Measurements from ENCODE around the gene INIP. TPM values are rescaled to one million over a fixed set of nuclear protein-coding genes. Genes with fewer than 3 reads are reported as not detected.

Gene INIP
- total and polyA plus RNA-seq, 9 donors = 13.2 to 17.6 (median 15.1) TPM

DNA sequence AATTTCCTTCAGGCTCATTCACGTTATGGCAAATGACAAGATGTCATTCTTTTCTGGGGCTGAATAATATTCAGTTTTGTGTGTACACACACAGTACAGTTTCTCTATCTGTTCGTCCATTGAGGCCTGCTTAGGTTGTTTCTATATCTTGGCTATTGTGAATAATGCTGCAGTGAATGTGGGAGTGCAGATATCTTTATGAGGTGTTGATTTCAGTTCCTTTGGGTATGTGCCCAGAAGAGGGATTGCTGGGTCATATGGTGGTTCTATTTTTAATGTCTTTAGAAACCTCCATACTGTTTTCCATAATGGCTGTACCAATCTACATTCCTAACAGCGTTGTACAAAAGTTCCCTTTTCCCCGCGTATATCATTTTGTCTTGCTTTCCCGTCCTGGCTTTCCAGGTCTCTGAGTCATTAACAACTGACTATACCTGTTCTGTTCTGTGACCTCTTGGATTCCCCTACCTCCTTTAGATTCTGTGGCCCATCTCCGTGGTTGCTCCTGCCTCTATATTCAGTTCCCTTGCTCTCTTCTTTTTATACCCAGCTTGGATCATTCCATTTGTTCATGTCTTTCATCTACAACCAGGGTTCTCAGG is 39.5 kb upstream of the INIP start:
- peak; percentile 38 for DNase-seq
- Histone ChIP-seq H3K27ac (ENCODE audit: low read length) (peak overlapping the region; percentile 67), H3K4me1 (ENCODE audit: control insufficient read depth, insufficient read depth, low read length) (peaks cover 27% of the 10 kb centered on the region), H3K9me3 (replicated peaks; ENCODE audit: control insufficient read depth, low read depth, low read length) (no peaks in the 10 kb centered on the region), H3K4me3 (ENCODE audit: low read length) (no peak overlapping the region), H3K27me3 (ENCODE audit: control insufficient read depth, insufficient read depth, low read length) (no peaks in the 10 kb centered on the region), H3K36me3 (ENCODE audit: control insufficient read depth, insufficient read depth, low read length) (no peaks in the 10 kb centered on the region)
- 58% methylated on average over 5 of the region's 7 CpGs for WGBS (ENCODE audit: insufficient coverage)

- peak; percentile 36 for DNase-seq
- Histone ChIP-seq H3K4me1 (ENCODE audit: control insufficient read depth, insufficient read depth, low read length) (peaks cover 37% of the 10 kb centered on the region), H3K4me3 (ENCODE audit: low read length) (no peak overlapping the region), H3K27ac (ENCODE audit: low read length) (no peak overlapping the region), H3K27me3 (ENCODE audit: control insufficient read depth, insufficient read depth, low read length) (no peaks in the 10 kb centered on the region), H3K36me3 (ENCODE audit: control insufficient read depth, insufficient read depth, low read length) (no peaks in the 10 kb centered on the region), H3K9me3 (replicated peaks; ENCODE audit: control insufficient read depth, low read depth, low read length) (no peaks in the 10 kb centered on the region)
- 61% methylated on average over 3 of the region's 4 CpGs for WGBS (ENCODE audit: insufficient coverage)
Measured at GRCh38 chr9:112755675-112756074, 37.8 kb upstream of the INIP start.

GRCh38 chr9:112755016-112755427 is 37.1 kb upstream of the INIP start:
- no peaks in the 10 kb centered on the region for H3K27me3 ChIP-seq (ENCODE audit: control insufficient read depth, insufficient read depth, low read length)
- 34% methylated on average over 5 of the region's 5 CpGs for WGBS (ENCODE audit: insufficient coverage)
- no peaks in the 10 kb centered on the region for H3K9me3 ChIP-seq (replicated peaks; ENCODE audit: control insufficient read depth, low read depth, low read length)
- no peaks in the 10 kb centered on the region for H3K36me3 ChIP-seq (ENCODE audit: control insufficient read depth, insufficient read depth, low read length)
- peak; percentile 44 for DNase-seq
- H3K27ac ChIP-seq (ENCODE audit: low read length) = peak overlapping the region; percentile 44
- no peak overlapping the region for H3K4me3 ChIP-seq (ENCODE audit: low read length)
- H3K4me1 ChIP-seq (ENCODE audit: control insufficient read depth, insufficient read depth, low read length) = peaks cover 36% of the 10 kb centered on the region

DNA sequence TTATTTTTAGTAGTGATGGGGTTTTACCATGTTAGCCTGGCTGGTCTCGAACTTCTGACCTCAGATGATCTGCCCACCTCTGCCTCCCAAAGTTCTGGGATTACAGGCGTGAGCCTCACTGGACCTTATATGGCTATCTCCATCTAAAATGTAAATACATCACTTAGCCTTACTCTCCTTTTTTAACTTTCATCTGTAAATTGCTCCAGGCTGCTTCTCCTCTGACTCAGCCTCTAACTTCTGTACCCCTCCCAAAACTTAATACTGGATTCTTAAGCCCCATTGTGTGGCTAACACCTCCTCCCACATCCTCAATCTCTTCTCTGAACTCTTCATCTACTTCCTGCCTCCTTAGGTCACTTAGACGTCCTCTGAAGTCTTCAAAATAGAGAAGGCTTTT is 36.7 kb upstream of the INIP start:
- Histone ChIP-seq H3K27me3 (ENCODE audit: control insufficient read depth, insufficient read depth, low read length) (no peaks in the 10 kb centered on the region), H3K4me3 (ENCODE audit: low read length) (no peak overlapping the region), H3K36me3 (ENCODE audit: control insufficient read depth, insufficient read depth, low read length) (no peaks in the 10 kb centered on the region), H3K4me1 (ENCODE audit: control insufficient read depth, insufficient read depth, low read length) (peaks cover 40% of the 10 kb centered on the region), H3K27ac (ENCODE audit: low read length) (no peak overlapping the region), H3K9me3 (replicated peaks; ENCODE audit: control insufficient read depth, low read depth, low read length) (no peaks in the 10 kb centered on the region)
- 92% methylated on average over 1 of the region's 3 CpGs for WGBS (ENCODE audit: insufficient coverage)
- no peak for DNase-seq

GRCh38 chr9:112753725-112754124 is 35.8 kb upstream of the INIP start:
- 88% methylated on average over 1 of the region's 2 CpGs for WGBS (ENCODE audit: insufficient coverage)
- peaks cover 40% of the 10 kb centered on the region for H3K4me1 ChIP-seq (ENCODE audit: control insufficient read depth, insufficient read depth, low read length)

DNA sequence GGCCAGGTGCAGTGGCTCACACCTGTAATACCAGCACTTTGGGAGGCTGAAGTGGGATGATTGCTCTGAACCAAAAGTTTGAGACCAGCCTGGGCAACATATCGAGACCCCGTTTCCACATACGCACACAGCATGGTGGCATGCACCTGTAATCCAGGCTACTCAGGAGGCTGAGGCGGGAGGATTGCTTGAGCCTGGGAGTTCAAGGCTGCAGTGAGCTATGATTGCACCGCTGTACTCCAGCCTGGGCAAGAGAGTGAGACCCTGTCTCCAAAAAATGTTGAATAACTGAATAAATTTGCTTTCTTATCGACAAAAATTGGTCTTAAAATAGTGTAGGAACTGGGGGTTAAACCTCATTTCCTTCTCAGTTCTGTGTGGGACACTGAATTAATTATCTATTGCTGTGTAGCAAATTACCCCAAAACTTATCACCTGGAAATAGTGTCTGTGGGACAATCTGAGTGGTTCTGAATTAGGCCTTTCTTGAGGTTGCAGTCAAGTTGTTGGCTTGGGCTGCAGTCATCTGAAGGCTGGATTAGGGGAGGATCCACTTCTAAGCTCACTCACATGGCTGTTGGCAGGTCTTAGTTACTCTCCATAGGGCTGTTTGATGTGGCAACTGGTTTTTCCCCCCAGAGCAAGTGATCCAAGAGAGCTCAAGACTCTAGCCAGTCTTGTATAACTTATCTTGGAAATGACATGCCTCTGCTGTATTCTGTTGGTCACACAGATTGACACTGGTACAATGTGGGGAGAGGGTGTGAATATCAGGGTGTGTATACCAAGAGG is 34.6 kb upstream of the INIP start:
- DNase-seq = no peak
- Histone ChIP-seq H3K4me1 (ENCODE audit: control insufficient read depth, insufficient read depth, low read length) (peaks cover 37% of the 10 kb centered on the region), H3K4me3 (ENCODE audit: low read length) (no peak overlapping the region), H3K27me3 (ENCODE audit: control insufficient read depth, insufficient read depth, low read length) (no peaks in the 10 kb centered on the region), H3K27ac (ENCODE audit: low read length) (no peak overlapping the region), H3K9me3 (replicated peaks; ENCODE audit: control insufficient read depth, low read depth, low read length) (no peaks in the 10 kb centered on the region), H3K36me3 (ENCODE audit: control insufficient read depth, insufficient read depth, low read length) (no peaks in the 10 kb centered on the region)
- WGBS (ENCODE audit: insufficient coverage) = 67% methylated on average over 3 of the region's 6 CpGs

More at GRCh38 chr9:112753725-112754124, 35.8 kb upstream of the INIP start:
- H3K36me3 ChIP-seq (ENCODE audit: control insufficient read depth, insufficient read depth, low read length) = no peaks in the 10 kb centered on the region
- H3K9me3 ChIP-seq (replicated peaks; ENCODE audit: control insufficient read depth, low read depth, low read length) = no peaks in the 10 kb centered on the region
- no peak overlapping the region for H3K27ac ChIP-seq (ENCODE audit: low read length)
- DNase-seq = peak; percentile 48
- no peak overlapping the region for H3K4me3 ChIP-seq (ENCODE audit: low read length)
- H3K27me3 ChIP-seq (ENCODE audit: control insufficient read depth, insufficient read depth, low read length) = no peaks in the 10 kb centered on the region

DNA sequence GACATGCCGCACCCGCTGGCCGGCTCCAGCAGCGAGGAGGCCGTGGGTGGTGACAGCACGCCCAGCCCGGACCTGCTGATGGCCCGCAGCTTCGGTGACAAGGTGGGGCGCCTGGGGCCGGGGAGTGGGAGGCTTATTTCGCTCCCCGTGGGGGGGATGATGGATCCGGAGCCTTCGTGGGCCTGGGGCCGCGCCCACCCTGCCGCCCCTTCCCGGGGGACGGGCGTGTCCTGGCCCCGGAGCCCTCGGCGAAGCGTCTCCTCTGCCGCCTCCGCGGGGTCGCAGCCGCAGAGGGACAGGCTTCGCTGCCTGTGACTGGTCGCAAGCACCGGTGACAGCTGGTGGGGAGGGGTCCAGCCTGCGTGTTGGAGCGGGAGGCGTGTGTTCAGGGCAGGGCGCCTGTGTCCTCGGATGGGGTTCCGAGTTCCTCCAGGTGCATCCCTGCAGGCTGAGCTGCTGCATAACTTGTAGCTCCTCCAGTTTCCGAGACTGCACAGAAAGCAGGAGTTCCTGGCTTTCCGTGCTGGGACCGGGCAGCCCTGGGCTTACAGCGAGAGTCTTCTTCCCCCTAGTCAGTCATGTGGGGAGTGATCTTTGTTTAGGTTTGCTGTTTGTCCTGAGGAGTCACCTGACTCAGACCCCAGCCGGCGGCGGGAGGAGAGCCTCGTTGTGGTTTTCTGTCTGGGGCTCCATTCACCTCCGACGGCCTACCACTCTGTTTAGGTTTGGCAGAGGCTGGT is 33.3 kb upstream of the INIP start:
- Histone ChIP-seq H3K27me3 (ENCODE audit: control insufficient read depth, insufficient read depth, low read length) (no peaks in the 10 kb centered on the region), H3K4me1 (ENCODE audit: control insufficient read depth, insufficient read depth, low read length) (peaks cover 37% of the 10 kb centered on the region), H3K4me3 (ENCODE audit: low read length) (peak overlapping the region; percentile 89), H3K27ac (ENCODE audit: low read length) (peak overlapping the region; percentile 83), H3K9me3 (replicated peaks; ENCODE audit: control insufficient read depth, low read depth, low read length) (no peaks in the 10 kb centered on the region), H3K36me3 (ENCODE audit: control insufficient read depth, insufficient read depth, low read length) (no peaks in the 10 kb centered on the region)
- under 1% methylated on average over 45 of the region's 49 CpGs for WGBS (ENCODE audit: insufficient coverage)
- DNase-seq = peak; percentile 73

DNA sequence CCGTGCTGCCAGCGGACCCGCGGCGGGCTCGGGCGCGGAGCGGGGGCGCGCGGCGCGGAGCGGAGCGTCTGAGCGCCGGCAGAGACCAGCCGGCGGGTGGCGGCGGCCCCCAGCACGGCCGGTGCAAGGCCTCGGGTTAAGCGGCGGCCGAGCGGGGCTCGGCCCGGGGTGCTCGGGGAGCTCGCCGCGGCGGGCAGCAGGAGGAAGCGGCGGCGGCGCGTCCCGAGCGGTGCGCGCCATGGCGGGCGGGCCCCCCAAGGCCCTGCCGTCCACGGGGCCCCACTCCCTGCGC is 32.8 kb upstream of the INIP start:
- H3K36me3 ChIP-seq (ENCODE audit: control insufficient read depth, insufficient read depth, low read length) = no peaks in the 10 kb centered on the region
- WGBS (ENCODE audit: insufficient coverage) = under 1% methylated on average over 50 of the region's 50 CpGs
- H3K4me1 ChIP-seq (ENCODE audit: control insufficient read depth, insufficient read depth, low read length) = peaks cover 33% of the 10 kb centered on the region
- H3K9me3 ChIP-seq (replicated peaks; ENCODE audit: control insufficient read depth, low read depth, low read length) = no peaks in the 10 kb centered on the region
- no peaks in the 10 kb centered on the region for H3K27me3 ChIP-seq (ENCODE audit: control insufficient read depth, insufficient read depth, low read length)
- DNase-seq = no peak
- peak overlapping the region; percentile 83 for H3K27ac ChIP-seq (ENCODE audit: low read length)
- peak overlapping the region; percentile 89 for H3K4me3 ChIP-seq (ENCODE audit: low read length)

DNA sequence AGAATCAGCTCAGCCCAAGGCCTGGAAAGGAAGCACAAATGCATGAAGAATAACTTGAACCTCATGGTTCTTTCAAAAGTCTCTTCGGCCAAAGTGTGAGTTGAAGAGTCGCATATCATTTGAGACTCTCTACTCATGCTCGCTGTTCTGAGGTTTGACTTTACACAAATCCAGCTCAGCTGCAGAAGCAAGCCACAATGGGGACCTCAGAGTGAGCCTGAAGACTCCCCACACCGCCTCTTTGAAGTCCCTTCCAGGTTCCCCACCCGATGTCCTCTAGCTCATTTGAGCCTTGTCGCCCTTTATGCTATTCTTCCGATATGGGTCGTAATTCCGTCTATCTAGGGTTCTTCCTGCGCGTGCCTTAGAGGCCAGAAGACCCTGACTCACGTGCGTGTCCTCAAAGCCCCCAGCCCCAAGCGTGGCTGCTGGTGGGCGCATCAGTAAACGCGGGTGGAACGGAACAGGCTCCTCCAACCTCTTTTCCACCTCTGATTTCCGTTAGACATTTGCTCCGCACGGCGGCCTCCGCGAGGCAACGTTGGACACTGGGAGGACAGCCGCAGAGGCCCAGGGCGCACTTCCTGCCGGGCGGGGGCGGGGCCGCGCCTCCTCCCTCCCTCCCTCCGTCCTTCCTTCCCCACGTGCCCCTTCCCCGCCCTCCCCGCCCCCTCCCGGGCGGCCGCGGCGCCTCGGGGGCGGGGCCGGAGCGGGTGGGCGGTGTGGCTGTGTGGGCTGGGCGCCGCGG is 32.3 kb upstream of the INIP start, which contains the start of gene SNX30:
Gene SNX30 (plus strand): TSS at position 745 of the 748 bp plus-strand sequence. CDS start 242 bp downstream, outside the sequence.
- WGBS (ENCODE audit: insufficient coverage) = 5% methylated on average over 39 of the region's 49 CpGs
- Histone ChIP-seq H3K27me3 (ENCODE audit: control insufficient read depth, insufficient read depth, low read length) (no peaks in the 10 kb centered on the region), H3K27ac (ENCODE audit: low read length) (peak within 1 kb of the TSS; percentile 83), H3K9me3 (replicated peaks; ENCODE audit: control insufficient read depth, low read depth, low read length) (no peaks in the 10 kb centered on the region), H3K4me3 (ENCODE audit: low read length) (peak within 1 kb of the TSS; percentile 89), H3K4me1 (ENCODE audit: control insufficient read depth, insufficient read depth, low read length) (peaks cover 28% of the 10 kb centered on the region), H3K36me3 (ENCODE audit: control insufficient read depth, insufficient read depth, low read length) (no peaks in the 10 kb centered on the region)
- DNase-seq = peak; percentile 97
